HL-60 (cell line): ENCODE data around the gene TAF13.

Source experiments
- POLR2AphosphoS5 ChIP-seq: IDR thresholded peaks from 2 replicates; pipeline ENCODE4 v1.6.1; 2012; ENCODE audit warnings: low read depth
- TF ChIP-seq, protein P1 (sequence below): IDR thresholded peaks from one replicate; pipeline ENCODE4 v1.5.1; 2011; ENCODE audit warnings: low read length, control low read depth, inconsistent platforms; ENCODE audit not compliant: insufficient read depth

DNA sequence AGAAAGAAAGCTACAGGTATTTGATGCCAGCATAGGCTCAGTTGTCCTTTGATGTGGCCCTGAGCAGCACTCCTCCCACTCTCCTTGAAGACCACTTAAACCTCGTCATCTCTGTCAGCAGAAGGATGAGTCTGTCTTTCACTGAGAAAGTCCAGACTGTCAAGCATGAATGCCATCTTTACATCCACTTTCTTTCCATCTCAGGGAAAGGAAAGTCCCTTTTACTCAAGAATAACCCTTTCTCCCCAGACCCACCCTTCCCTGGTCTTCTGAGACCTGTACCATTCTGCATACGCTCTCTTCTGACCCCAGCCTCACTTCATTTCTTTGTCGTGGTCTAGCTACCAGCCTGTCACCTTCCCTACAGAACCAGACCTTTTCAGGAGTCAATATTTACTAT is 34.1 kb upstream of the TAF13 start:
- TF ChIP-seq, protein P1, sequence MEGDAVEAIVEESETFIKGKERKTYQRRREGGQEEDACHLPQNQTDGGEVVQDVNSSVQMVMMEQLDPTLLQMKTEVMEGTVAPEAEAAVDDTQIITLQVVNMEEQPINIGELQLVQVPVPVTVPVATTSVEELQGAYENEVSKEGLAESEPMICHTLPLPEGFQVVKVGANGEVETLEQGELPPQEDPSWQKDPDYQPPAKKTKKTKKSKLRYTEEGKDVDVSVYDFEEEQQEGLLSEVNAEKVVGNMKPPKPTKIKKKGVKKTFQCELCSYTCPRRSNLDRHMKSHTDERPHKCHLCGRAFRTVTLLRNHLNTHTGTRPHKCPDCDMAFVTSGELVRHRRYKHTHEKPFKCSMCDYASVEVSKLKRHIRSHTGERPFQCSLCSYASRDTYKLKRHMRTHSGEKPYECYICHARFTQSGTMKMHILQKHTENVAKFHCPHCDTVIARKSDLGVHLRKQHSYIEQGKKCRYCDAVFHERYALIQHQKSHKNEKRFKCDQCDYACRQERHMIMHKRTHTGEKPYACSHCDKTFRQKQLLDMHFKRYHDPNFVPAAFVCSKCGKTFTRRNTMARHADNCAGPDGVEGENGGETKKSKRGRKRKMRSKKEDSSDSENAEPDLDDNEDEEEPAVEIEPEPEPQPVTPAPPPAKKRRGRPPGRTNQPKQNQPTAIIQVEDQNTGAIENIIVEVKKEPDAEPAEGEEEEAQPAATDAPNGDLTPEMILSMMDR, result no peak
- no peak for TF ChIP-seq POLR2AphosphoS5
